Astrocyte (in vitro differentiated cells and primary cell): ENCODE measurements around the gene HLCS. TPM values are rescaled to one million over a fixed set of nuclear protein-coding genes. Genes with fewer than 3 reads are reported as not detected.

Source experiments
- DNase-seq: peaks from one replicate; pipeline ENCODE4 v3.0.0-alpha.2; 2010; ENCODE audit warnings: low read depth
- FAIRE-seq: peaks from 2 replicates; lab custom pipeline; 2011; peaks lifted over from hg19 to GRCh38; lab: Jason Lieb, UNC
- H2AFZ ChIP-seq: 2 replicates; pipeline ENCODE4 v1.6.0; 2012; ENCODE audit warnings: low read depth, low read length, inconsistent platforms
- H3K27ac ChIP-seq: 2 replicates; pipeline ENCODE4 v1.5.1; 2011; ENCODE audit warnings: low read depth, low read length, inconsistent platforms
- H3K27me3 ChIP-seq: 2 replicates; pipeline ENCODE4 v1.6.0; 2011; ENCODE audit warnings: low read length, inconsistent platforms; ENCODE audit not compliant: insufficient read depth
- H3K36me3 ChIP-seq: 2 replicates; pipeline ENCODE4 v1.5.1; 2011; ENCODE audit warnings: low read length, inconsistent platforms; ENCODE audit not compliant: insufficient read depth
- H3K4me1 ChIP-seq: 2 replicates; pipeline ENCODE4 v1.5.1; 2011; ENCODE audit warnings: low read length, inconsistent platforms; ENCODE audit not compliant: insufficient read depth
- H3K4me2 ChIP-seq: 2 replicates; pipeline ENCODE4 v1.6.0; 2012; ENCODE audit warnings: low read length, inconsistent platforms
- H3K4me3 ChIP-seq: 2 replicates; pipeline ENCODE4 v1.5.1; 2011; ENCODE audit warnings: low read depth, mild to moderate bottlenecking, low read length, inconsistent platforms; ENCODE audit not compliant: insufficient read depth
- H3K79me2 ChIP-seq: 2 replicates; pipeline ENCODE4 v1.6.0; 2012; ENCODE audit warnings: mild to moderate bottlenecking, low read length, inconsistent platforms; ENCODE audit not compliant: insufficient read depth
- H3K9ac ChIP-seq: 2 replicates; pipeline ENCODE4 v1.6.0; 2012; ENCODE audit warnings: mild to moderate bottlenecking, low read length, inconsistent platforms
- H3K9me3 ChIP-seq: 2 replicates; pipeline ENCODE4 v1.5.1; 2012; ENCODE audit warnings: low read depth, mild to moderate bottlenecking, low read length, inconsistent platforms; ENCODE audit not compliant: insufficient read depth
- H4K20me1 ChIP-seq: 2 replicates; pipeline ENCODE4 v1.6.0; 2012; ENCODE audit warnings: low read length, inconsistent platforms; ENCODE audit not compliant: insufficient read depth
- H3K27ac Mint-ChIP-seq: one replicate; pipeline ENCODE4 v1.8.0; 2021; ENCODE audit warnings: mild to moderate bottlenecking, mixed read lengths; ENCODE audit not compliant: unreplicated experiment
- H3K27me3 Mint-ChIP-seq: one replicate; pipeline ENCODE4 v1.8.0; 2021; ENCODE audit warnings: low read depth, mixed read lengths; ENCODE audit not compliant: unreplicated experiment
- H3K36me3 Mint-ChIP-seq: one replicate; pipeline ENCODE4 v1.8.0; 2021; ENCODE audit warnings: low read depth, mixed read lengths; ENCODE audit not compliant: unreplicated experiment
- H3K4me1 Mint-ChIP-seq: one replicate; pipeline ENCODE4 v1.8.0; 2021; ENCODE audit warnings: low read depth, mixed read lengths; ENCODE audit not compliant: unreplicated experiment
- H3K4me3 Mint-ChIP-seq: one replicate; pipeline ENCODE4 v1.8.0; 2021; ENCODE audit warnings: mild to moderate bottlenecking, moderate library complexity, mixed read lengths; ENCODE audit not compliant: unreplicated experiment
- H3K9me3 Mint-ChIP-seq: one replicate; pipeline ENCODE4 v1.8.0; 2021; ENCODE audit warnings: mild to moderate bottlenecking, mixed read lengths; ENCODE audit not compliant: unreplicated experiment
- EZH2 ChIP-seq: IDR thresholded peaks from 2 replicates; pipeline ENCODE4 v1.6.1; 2012; ENCODE audit warnings: mild to moderate bottlenecking, low read length, inconsistent platforms; ENCODE audit not compliant: insufficient read depth
- total RNA-seq: library from RNA; stranded (reverse); gene quantifications from 2 replicates; pipeline ENCODE4 v1.2.1, GENCODE V29; 2021
- TF ChIP-seq, protein P1 (sequence below): IDR thresholded peaks from 2 replicates; pipeline ENCODE4 v1.5.1; 2011; ENCODE audit warnings: low read depth, mild to moderate bottlenecking, inconsistent platforms, low read length, moderate library complexity; ENCODE audit not compliant: insufficient read depth

Gene HLCS
- total RNA-seq, 1 donor from 2014 or later: 20.9 TPM

DNA sequence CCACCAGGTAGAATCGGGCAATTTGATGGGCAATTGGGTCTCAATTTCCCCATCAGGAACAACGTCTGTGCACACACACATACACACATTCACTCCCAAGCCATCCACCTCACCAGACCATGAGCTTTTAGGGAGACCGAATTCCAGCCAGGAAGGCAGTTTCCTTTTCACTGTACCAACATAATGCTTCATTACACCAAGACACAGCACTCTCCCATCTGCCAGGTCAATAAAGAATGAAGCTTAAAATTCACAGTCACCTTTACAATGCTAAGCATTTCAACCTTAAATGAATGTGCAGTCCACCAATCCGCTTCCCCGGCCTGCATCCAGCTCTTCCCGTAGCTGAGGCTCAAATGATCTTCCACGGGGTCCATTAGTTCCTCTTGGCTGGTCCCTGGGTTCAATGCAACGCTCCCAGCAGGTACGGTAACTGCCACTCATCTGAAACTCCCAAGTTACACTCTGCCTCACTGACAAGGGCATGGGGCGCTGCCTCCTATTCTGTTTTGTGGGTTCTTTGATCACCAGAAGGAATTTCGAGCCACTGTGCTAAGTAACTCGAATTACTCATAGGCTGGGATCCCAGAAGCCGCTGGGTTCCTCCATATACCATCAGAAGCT, 162.5 kb downstream of the HLCS start:
- Mint-ChIP-seq H3K4me1 (peaks cover 20% of the 10 kb centered on the region), H3K27ac (no peak overlapping the region), H3K4me3 (no peak overlapping the region), H3K36me3 (peaks cover 5% of the 10 kb centered on the region), H3K27me3 (no peaks in the 10 kb centered on the region), H3K9me3 (no peaks in the 10 kb centered on the region)
- TF ChIP-seq, protein P1, sequence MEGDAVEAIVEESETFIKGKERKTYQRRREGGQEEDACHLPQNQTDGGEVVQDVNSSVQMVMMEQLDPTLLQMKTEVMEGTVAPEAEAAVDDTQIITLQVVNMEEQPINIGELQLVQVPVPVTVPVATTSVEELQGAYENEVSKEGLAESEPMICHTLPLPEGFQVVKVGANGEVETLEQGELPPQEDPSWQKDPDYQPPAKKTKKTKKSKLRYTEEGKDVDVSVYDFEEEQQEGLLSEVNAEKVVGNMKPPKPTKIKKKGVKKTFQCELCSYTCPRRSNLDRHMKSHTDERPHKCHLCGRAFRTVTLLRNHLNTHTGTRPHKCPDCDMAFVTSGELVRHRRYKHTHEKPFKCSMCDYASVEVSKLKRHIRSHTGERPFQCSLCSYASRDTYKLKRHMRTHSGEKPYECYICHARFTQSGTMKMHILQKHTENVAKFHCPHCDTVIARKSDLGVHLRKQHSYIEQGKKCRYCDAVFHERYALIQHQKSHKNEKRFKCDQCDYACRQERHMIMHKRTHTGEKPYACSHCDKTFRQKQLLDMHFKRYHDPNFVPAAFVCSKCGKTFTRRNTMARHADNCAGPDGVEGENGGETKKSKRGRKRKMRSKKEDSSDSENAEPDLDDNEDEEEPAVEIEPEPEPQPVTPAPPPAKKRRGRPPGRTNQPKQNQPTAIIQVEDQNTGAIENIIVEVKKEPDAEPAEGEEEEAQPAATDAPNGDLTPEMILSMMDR: no peak
- TF ChIP-seq EZH2: no peak
- Histone ChIP-seq H3K79me2 (no peaks in the 10 kb centered on the region), H3K4me3 (no peak overlapping the region), H4K20me1 (no peaks in the 10 kb centered on the region), H3K4me2 (no peak overlapping the region), H3K27me3 (no peaks in the 10 kb centered on the region), H3K36me3 (no peaks in the 10 kb centered on the region), H3K4me1 (peaks cover 4% of the 10 kb centered on the region), H2AFZ (no peak overlapping the region), H3K9ac (no peak overlapping the region), H3K27ac (no peak overlapping the region), H3K9me3 (no peaks in the 10 kb centered on the region)
- DNase-seq (no peak), FAIRE-seq (no peak)

DNA sequence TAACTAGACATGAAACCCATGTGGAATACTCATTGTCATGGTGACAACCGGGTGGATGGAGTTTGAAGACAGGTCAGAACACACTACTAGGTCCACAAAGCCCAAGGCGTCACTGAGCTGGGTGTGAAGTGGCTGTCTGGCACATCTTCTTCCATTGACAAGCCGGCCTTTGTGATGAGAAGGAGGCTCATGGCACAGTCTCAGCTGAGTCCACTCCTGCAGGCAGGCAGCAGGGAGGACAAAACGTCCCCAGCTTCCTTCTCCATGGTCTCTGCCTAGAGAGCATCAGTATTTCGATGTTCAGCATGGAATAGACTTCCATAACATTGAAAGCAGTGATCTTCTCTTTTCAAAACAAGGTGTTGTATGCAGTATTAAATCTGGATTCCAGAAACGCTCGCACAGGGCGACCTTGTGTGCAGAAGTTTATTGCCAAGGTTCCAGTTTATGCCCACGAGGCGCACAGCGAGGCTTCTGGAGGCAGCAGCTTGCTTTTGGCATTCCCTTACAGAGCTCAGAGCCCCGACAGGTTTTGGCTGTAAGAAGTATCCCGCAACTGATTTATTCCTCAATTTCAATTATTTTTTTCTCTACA, 163.3 kb downstream of the HLCS start:
- H3K36me3 Mint-ChIP-seq: peaks cover 8% of the 10 kb centered on the region
- Histone ChIP-seq H4K20me1 (no peaks in the 10 kb centered on the region), H3K4me3 (no peak overlapping the region), H3K79me2 (no peaks in the 10 kb centered on the region), H3K27ac (no peak overlapping the region), H3K4me1 (peaks cover 4% of the 10 kb centered on the region), H3K36me3 (no peaks in the 10 kb centered on the region), H3K9ac (no peak overlapping the region), H3K9me3 (no peaks in the 10 kb centered on the region), H3K4me2 (no peak overlapping the region), H3K27me3 (no peaks in the 10 kb centered on the region), H2AFZ (no peak overlapping the region)
- DNase-seq (no peak), FAIRE-seq (no peak)
- H3K27ac Mint-ChIP-seq: no peak overlapping the region
- TF ChIP-seq, protein P1: no peak
- H3K27me3 Mint-ChIP-seq: no peaks in the 10 kb centered on the region
- H3K4me1 Mint-ChIP-seq: peaks cover 20% of the 10 kb centered on the region
- H3K9me3 Mint-ChIP-seq: peaks cover 4% of the 10 kb centered on the region
- no peak overlapping the region for H3K4me3 Mint-ChIP-seq

DNA sequence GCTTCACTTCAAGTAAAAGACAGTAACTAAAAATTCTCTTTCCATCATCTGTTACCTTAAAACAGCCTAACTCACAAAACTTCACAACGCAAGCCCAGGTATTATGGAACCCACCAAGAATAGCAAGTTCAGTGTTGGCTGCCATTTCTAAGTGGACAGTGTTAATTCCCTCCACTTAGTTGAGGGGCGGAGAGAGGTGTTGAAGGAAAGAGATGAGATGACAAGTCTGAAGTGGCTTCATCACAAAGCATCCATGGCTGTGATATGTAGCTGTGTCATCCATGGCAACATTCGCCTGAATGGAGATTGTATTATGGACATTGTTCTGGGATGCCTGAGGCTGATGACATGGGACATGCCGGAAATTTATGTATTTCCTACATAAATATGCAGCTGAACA, 165.7 kb downstream of the HLCS start:
- Histone ChIP-seq H3K27ac (no peak overlapping the region), H3K4me2 (no peak overlapping the region), H3K9ac (no peak overlapping the region), H3K9me3 (peaks cover 4% of the 10 kb centered on the region), H2AFZ (no peak overlapping the region), H3K79me2 (no peaks in the 10 kb centered on the region), H3K4me1 (no peaks in the 10 kb centered on the region), H3K27me3 (no peaks in the 10 kb centered on the region), H3K36me3 (no peaks in the 10 kb centered on the region), H4K20me1 (no peaks in the 10 kb centered on the region), H3K4me3 (no peak overlapping the region)
- Mint-ChIP-seq H3K27me3 (no peaks in the 10 kb centered on the region), H3K4me3 (no peak overlapping the region), H3K36me3 (peaks cover 15% of the 10 kb centered on the region), H3K4me1 (peaks cover 4% of the 10 kb centered on the region), H3K9me3 (peaks cover 10% of the 10 kb centered on the region), H3K27ac (no peak overlapping the region)
- no peak for FAIRE-seq
- no peak for DNase-seq
- no peak for TF ChIP-seq EZH2
- TF ChIP-seq, protein P1: no peak
